Activated CD4-positive, alpha-beta T cell treated with anti-CD3 and anti-CD28 coated beads for 4 hours (primary cell): ENCODE data around the gene MSRB3.
A peak's percentile ranks its signal among the peaks of the same experiment; 100 is the strongest.
"Not testable (repeated sequence)": the region's sequence is repeated elsewhere in the genome, so short reads cannot be mapped to it uniquely, and the experiment has no call there.

Experiments used
- DNase-seq, 2 donors: peaks; one replicate each; pipeline ENCODE4 v3.0.0-alpha.2; 2020

The MSRB3 gene

DNA sequence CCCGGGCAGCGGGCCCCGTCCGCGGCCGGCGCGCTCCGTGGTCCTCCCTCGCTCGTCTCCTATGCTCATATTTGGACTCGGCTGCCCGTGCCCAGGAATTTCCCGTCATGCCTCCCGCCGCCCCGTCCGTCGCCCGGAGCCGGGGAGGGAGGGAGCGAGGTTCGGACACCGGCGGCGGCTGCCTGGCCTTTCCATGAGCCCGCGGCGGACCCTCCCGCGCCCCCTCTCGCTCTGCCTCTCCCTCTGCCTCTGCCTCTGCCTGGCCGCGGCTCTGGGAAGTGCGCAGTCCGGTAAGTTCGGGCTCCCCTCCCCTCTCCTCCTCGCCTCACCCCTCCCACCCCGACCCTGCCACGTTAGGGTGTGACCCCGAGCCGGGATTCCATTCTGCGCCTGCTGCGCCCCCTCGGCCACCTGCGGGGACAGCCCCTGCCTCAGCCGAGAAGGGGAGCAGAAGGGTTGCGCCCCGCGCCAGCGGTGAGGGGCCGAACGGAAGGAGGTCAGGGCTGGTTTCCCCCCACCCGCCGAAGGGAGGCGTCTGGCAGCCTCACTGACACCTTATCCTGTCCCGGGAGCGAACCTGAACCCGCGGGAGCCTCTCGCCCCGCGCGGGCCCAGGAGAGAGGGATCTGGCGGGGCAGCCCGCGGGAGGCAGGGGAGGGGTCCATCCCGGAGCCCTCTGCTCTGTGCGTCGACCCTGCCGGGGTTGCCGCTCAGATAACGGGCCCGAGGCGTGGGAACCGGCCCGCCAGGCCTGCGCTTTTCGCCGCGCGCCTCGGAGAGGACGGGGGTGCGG is at the start of gene MSRB3:
Gene MSRB3, plus strand, starts transcription at position 108 of the 793 bp plus-strand sequence. CDS start 29,897 bp downstream, outside the sequence.
- peak in 1 of 2 donors; percentile 1 for DNase-seq

GRCh38 chr12:65229441-65229840 is 49.0 kb upstream of the MSRB3 start:
- DNase-seq: no peak

DNA sequence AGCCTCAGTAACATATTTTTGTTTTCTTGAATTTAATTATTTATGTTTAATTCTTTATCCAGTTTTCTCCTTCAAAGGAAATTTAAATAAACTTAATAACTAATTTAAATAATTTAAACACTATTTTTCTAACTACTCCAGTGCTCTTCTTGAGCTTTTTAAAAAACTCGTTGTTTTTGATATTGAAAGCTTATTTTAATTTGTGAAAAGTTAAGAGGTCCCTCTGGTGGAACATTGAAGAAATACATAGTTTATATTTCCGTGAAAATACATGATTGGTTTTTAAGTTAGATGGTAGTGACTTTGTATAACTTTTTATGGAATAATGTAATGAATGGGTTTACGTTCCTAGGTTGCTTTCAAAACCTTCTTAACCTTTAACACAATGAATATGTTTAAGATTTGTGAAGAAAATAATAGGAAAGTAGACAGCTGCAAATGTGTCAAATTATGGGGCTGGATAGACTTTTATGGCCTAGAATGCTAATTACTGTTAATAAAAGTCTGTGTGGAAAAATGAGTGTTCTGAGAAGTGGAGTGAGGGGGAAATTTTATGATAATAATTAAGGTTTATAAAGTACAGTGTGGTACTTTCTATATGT is 45.9 kb upstream of the MSRB3 start:
- no peak for DNase-seq

DNA sequence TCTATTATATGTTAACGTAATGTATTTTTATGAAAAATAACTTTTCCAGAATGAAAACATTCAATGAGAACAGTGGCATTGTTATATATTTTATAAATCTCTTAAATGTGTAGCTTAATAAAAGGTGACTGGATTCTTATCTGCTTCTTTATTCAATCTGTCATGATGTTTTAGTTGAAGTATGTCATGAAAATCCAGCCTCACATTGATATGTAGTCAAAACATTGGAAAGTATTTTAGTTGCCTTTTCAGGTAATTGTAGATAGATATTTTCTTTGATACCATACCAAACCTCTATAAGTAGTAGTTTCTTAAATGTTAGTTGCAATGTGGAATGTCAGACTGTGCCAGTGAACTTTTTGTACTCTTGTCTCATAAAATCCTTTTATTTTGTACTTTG is 41.3 kb upstream of the MSRB3 start:
- DNase-seq: no peak

GRCh38 chr12:65238609-65239008 is 39.9 kb upstream of the MSRB3 start:
- no peak for DNase-seq

DNA sequence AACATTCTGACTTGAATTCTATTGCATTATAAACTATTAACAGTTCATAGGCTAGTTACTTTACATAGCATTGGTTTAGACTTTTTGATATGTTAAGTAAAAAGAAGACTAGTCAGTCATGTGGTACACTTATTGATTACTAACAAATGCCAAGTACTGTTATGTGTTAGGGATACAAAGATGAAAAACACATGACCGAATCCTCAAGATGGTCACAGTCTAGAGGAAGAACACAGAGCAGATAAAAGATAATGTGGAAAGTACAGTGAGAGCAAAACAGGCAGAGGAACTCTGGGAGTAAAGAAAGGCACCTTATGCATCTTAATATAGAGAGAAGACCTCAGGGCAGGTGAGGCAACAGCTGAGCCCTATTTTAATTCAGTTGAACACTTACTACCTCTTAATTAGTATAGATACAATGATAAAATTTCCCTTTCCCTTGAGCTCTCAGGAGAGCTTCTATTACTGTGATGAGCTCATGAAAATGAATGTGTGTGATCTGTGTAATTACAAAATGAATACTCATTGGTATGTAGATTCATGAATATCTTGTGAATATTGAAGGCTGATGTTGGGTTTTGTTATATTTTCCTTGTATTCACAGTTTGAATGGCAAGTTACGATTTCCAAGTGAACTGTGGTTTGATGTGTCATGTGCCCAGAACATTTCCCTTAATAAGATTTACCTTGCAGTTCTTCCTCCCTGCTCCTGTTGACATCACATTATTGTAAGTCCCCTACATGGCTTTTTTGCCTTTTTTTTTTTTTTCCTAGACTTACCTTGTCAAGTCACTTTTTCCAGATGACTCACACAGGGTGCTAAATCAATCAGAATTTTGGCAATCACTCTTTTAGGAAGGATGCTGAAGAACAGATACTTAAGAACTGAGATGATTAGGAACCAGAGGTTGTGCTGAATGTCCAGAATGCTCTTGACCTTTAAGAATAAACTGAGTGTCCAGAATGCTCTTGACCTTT is 29.5 kb upstream of the MSRB3 start:
- peak; percentile 10 to 29 for DNase-seq

DNA sequence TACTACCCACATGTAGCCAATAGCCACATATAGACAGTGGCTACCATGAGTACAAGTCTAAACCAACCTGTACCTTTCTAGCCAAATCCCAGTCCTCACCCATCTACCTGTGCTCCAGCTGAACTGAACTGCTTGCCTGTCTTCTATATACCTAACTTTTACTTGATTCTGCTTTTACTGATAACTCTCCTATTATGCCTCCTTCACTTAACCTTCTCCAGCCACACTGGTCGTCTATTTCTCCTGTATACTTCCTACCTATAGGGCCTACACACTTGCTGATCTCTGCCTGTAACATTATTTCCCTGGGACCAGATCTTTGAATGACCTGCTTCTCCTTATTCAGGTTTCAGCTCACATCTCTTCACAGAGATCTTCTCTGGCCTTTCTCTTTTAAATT is 26.0 kb upstream of the MSRB3 start:
- DNase-seq: no peak

DNA sequence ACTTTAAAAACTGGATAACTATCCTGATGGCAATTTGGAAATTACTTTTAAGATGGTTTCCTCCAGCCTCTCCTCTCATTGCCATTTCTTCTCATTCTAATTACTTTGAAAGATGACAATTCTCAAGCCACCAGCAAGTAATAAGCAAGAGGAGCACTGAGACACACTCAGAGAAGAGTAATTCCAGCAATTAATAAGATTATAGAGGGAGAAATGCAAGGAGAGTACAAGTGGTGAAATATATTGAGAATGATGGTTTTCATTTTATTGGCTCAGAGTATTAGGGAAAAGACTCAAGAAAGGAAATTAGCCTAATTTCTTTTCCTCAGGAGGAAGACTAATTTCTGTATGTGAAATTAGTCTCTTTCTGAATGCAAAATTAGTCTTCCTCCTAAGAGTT is 20.5 kb upstream of the MSRB3 start:
- no peak for DNase-seq

DNA sequence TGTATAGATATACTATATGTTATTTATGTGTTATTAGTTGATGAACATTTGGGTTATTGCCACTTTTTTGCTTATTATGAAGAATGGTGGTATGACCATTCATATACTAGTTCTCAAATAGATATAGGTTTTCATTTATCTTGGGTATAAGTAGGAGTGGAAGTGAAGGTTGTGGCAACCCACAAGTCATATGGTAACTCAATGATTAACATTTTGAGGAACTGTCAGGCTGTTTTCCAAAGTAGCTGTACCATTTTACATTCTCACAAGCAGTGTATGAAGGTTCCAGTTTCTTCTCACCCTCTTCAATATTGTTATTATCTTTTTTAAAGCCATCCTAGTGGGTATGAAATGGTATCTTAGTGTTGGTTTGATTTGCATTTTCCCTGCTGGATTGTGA is 19.0 kb upstream of the MSRB3 start:
- DNase-seq: no peak

DNA sequence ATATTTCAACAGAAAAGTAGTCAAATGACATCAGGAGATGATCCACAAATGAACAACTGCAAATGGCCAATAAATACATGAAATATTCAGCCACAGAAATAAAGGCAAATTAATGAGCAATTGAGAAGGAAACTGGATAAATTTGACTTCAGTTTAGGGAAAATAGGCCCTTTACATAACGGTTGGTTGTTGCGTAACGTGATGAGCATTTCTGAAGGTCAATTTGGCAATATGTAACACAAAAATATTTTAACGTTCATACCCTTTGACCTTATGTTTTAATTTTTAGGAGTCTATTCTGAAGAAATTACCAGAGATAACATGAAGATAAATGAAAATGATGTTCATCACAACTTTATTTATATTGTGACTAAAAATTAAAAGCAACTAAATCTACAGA is 14.7 kb upstream of the MSRB3 start:
- no peak for DNase-seq

DNA sequence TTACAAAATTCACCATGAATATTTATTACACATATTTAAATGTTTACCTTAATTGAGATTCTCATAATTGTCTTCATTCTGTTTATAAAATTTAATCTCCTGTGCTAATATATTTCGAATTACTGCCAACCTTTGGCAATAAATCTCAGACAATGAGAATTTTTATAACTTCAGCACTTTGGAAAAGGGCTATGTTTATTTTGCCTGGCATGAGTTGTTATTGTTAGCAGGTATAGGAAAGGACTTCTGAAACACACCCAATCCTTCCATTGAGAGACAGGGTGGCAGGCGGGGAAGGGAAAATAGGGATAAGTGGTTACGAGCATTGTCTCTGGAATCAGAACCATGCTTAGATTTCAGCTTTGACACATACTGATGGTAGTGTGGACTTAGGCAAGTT is 12.1 kb upstream of the MSRB3 start:
- DNase-seq: no peak

DNA sequence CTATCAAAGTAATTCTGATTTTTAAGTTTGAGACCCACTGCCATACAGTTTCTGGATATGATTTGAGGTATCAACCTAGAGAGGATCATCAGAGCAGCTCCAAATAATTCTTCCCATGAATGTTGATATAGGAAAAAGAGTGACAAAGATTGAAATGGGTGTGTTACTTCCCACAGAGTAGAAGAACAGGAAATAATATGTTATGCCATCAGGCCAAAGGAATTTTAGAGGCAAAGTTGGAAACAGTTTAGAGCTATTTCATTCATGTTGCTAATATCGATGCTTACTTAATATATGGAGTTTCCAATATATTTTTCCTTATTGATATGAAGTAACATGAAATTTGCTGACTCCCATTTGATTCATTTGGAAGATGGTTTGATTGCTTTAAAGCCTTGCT is 8.9 kb upstream of the MSRB3 start:
- DNase-seq: no peak

DNA sequence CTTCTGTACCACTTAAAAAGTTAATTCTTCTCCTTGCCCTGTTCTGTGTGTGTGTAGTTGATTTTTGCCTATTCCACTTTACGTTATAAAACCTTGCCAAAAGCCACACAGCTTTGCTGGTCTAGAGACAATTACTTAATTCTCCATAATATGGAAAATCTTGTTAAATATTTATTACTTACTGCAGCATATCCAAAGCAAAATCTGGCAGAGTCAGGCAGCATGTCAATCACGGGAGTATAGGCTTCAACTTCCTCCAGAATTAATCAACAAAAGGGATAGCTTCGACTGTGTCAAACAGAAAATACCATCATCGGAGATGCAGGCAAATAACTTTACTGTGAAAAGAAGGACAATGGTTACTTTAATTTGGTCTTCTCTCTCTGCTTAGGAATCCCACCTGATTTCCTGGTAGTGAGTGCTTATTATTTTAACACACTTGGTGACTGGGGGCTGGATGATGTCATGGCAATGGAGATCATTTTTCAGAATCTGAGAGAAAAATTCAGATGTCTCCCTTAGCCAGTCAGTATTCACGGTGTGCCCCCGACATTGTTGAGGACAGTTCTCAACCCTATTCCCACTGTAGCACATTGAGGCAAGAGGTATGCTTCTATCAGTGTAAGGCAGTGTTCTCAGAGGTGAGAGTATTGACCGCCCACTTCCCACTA is 3.7 kb upstream of the MSRB3 start:
- DNase-seq: no peak

DNA sequence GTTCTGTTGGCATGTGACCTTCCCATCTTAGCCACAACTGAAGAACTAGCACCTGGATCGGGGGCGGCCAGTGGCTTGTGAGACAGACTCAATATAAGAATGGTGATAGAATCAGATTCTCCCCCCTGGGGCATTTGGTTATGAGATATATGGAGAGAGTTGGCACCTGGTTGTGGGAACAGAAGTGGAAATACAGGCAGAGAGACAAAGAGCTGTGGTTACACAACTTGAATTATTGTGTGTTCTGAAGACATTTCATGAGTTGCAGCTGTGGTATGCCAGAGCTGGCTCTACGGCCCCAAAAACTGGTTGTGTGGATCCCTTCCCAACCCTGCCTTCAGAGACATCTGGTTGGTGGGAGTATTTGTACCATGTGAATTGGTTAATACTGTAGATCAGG is 2.9 kb upstream of the MSRB3 start:
- DNase-seq: no peak

- DNase-seq: no peak
Observed at GRCh38 chr12:65276916-65277530, 1.5 kb upstream of the MSRB3 start.

GRCh38 chr12:65277994-65278575 is 398 bp upstream of the MSRB3 start:
- no peak for DNase-seq

- no peak for DNase-seq
Observed at GRCh38 chr12:65279369-65280112, 1.1 kb downstream of the MSRB3 start.

GRCh38 chr12:65280306-65280705 is 1.8 kb downstream of the MSRB3 start:
- no peak for DNase-seq

- no peak for DNase-seq
Observed at GRCh38 chr12:65282840-65283239, 4.4 kb downstream of the MSRB3 start.

DNA sequence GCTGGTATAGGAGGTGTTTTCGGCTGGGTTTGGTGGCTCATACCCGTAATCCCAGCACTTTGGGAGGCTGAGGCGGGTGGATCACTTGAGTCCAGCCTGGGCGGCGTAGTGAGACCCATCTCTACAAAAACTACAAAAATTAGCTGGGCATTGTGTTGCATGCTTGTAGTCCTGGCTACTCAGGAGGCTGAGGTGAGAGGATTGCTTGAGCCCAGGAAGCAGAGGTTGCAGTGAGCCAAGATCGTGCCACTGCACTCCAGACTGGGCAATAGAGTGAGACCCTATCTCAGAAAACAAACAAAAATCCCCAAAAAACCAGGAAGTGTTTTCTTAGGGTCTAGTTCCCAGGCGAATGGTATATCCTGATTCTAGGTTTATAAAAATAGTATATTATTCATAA is 7.0 kb downstream of the MSRB3 start:
- DNase-seq: not testable (repeated sequence)

- DNase-seq: no peak
Observed at GRCh38 chr12:65287426-65287825, 8.9 kb downstream of the MSRB3 start.
